ENCODE data around the gene REP15. TPM values are rescaled to one million over a fixed set of nuclear protein-coding genes. Genes with fewer than 3 reads are reported as not detected.

The REP15 gene
- total RNA-seq, 5 donors from 2014 or later (not counting 1 experiment from before 2014, with no cell fraction given), result 0.46 TPM; not detected in 4

DNA sequence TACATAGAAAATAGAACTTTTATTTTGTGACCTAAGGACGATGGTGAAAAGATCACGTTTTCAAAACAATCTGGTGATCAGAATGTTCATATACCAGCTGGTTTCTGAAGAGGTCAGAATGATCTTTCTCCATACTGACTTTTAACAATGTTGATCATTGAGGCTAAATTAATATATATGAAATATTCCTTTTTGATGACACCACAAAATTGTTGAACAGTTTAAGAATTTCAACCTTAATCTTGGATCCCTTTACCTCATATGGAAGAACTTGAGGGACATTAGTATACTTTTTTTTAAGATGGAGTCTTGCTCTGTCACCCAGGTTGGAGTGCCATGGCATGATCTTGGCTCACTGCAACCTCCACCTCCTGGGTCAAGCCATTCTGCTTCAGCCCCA, 2.8 kb upstream of the REP15 start:
- no peaks in the 10 kb centered on the region for H3K27me3 Mint-ChIP-seq
- H3K4me1 ChIP-seq (ENCODE audit: control insufficient read depth in 1 of 2, extremely low read depth in 1 of 2, insufficient read depth in 2 of 2, low read length in 2 of 2), result no peaks in the 10 kb centered on the region
- H3K36me3 ChIP-seq (ENCODE audit: control insufficient read depth in 2 of 2, extremely low read depth in 1 of 2, insufficient read depth in 1 of 2, low read length in 1 of 2), result no peaks in the 10 kb centered on the region
- no peak overlapping the region for H3K4me3 ChIP-seq (ENCODE audit: control insufficient read depth in 1 of 2, extremely low read depth in 1 of 2, low read length in 1 of 2)
- H3K4me3 Mint-ChIP-seq, result no peak overlapping the region
- no peak overlapping the region for H3K27ac Mint-ChIP-seq
- WGBS (ENCODE audit: insufficient coverage), result no CpG with 5 or more reads among the region's 2 CpGs
- ChIA-PET CTCF (no interaction called here), POLR2A (no interaction called here)
- no peaks in the 10 kb centered on the region for H3K9me3 Mint-ChIP-seq
- H3K9me3 ChIP-seq, result no peaks in the 10 kb centered on the region
- no peak overlapping the region for H3K27ac ChIP-seq (ENCODE audit: low read length)
- H3K4me1 Mint-ChIP-seq, result no peaks in the 10 kb centered on the region
- no peaks in the 10 kb centered on the region for H3K27me3 ChIP-seq (replicated peaks in 1 of 2; ENCODE audit: control insufficient read depth in 2 of 2, extremely low read depth in 1 of 2, insufficient read depth in 2 of 2, low read length in 1 of 2)
- peaks cover 26% of the 10 kb centered on the region for H3K36me3 Mint-ChIP-seq
- ATAC-seq (replicated peaks in 1 of 4) (no peak), DNase-seq (no peak)

DNA sequence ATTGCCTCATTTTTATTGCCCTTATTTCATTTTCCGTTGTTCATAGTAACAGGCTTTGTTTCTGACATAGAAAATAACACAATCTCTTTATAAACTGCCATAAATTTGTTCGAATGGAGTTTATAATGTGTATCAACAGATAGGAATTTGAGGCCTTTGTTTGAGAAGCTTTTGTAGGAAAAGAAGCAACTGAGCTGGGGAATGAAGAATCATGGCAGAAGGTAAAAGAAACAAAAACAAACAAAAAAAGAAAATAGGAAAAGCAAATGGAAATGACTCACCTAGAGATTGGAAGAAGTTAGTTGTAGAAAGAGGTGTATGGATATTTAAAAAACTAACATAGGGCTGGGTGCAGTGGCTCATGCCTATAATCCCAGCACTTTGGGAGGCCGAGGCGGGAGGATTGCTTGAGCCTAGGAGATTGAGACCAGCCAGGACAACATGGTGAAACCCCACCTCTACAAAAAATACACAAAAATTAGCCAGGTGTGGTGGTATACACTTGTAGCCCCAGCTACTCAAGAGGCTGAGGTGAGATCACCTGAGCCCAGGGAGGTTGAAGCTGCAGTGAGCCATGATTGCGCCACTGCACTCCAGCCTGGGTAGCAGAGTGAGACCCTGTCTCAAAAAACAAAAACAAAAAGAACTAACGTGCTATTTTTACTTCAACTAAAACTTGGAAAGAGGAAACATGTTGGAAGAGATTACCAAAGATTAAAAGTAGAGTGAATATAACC, 523 bp upstream of the REP15 start:
- Mint-ChIP-seq H3K27ac (no peak overlapping the region), H3K36me3 (peaks cover 11% of the 10 kb centered on the region), H3K27me3 (peaks cover 0 to 4% of the 10 kb centered on the region in 2 donors), H3K4me1 (no peaks in the 10 kb centered on the region), H3K4me3 (no peak overlapping the region), H3K9me3 (no peaks in the 10 kb centered on the region)
- DNase-seq (no peak), ATAC-seq (replicated peaks in 1 of 4) (no peak)
- Histone ChIP-seq H3K4me3 (ENCODE audit: control insufficient read depth in 1 of 2, extremely low read depth in 1 of 2, low read length in 1 of 2) (no peak overlapping the region), H3K9me3 (no peaks in the 10 kb centered on the region), H3K27ac (ENCODE audit: low read length) (no peak overlapping the region), H3K4me1 (ENCODE audit: control insufficient read depth in 1 of 2, extremely low read depth in 1 of 2, insufficient read depth in 2 of 2, low read length in 2 of 2) (no peaks in the 10 kb centered on the region), H3K27me3 (replicated peaks in 1 of 2; ENCODE audit: control insufficient read depth in 2 of 2, extremely low read depth in 1 of 2, insufficient read depth in 2 of 2, low read length in 1 of 2) (no peaks in the 10 kb centered on the region), H3K36me3 (ENCODE audit: control insufficient read depth in 2 of 2, extremely low read depth in 1 of 2, insufficient read depth in 1 of 2, low read length in 1 of 2) (no peaks in the 10 kb centered on the region)
- WGBS (ENCODE audit: insufficient coverage), result no CpG with 5 or more reads among the region's 6 CpGs
- ChIA-PET CTCF (no interaction called here), POLR2A (interaction anchor here in 1 of 2 donors (0.6 kb wide), 1 partner anchor 291 kb away, joined by 9 read pairs; no protein-coding TSS in a partner anchor)

DNA sequence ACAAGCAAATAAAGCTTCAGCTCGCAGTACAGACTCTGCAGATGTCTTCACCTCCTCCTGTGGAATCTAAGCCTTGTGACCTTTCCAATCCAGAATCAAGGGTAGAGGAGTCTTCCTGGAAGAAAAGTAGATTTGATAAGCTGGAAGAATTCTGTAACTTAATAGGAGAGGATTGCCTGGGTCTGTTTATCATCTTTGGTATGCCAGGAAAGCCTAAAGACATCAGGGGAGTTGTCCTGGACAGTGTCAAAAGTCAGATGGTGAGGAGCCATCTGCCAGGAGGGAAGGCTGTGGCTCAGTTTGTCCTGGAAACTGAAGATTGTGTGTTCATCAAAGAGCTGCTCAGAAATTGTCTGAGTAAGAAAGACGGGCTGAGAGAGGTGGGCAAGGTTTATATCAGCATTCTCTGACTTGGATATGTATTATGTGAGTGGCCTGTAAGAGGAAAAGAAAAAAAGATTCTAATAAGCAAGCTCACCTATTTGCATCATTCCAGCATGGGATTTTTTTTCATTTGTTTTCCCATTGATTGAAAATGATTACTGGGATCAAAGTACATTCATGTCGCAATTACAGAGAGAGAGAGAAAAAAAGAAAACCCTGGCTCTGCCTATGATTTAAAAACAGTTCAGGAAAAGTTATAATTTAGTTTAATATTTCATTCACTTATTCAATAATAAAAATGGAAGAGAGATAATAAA, 767 bp downstream of the REP15 start:
- DNase-seq (no peak), ATAC-seq (replicated peaks in 1 of 4) (no peak)
- Histone ChIP-seq H3K4me1 (ENCODE audit: control insufficient read depth in 1 of 2, extremely low read depth in 1 of 2, insufficient read depth in 2 of 2, low read length in 2 of 2) (no peaks in the 10 kb centered on the region), H3K27me3 (replicated peaks in 1 of 2; ENCODE audit: control insufficient read depth in 2 of 2, extremely low read depth in 1 of 2, insufficient read depth in 2 of 2, low read length in 1 of 2) (no peaks in the 10 kb centered on the region), H3K27ac (ENCODE audit: low read length) (no peak overlapping the region), H3K9me3 (no peaks in the 10 kb centered on the region), H3K36me3 (ENCODE audit: control insufficient read depth in 2 of 2, extremely low read depth in 1 of 2, insufficient read depth in 1 of 2, low read length in 1 of 2) (no peaks in the 10 kb centered on the region), H3K4me3 (ENCODE audit: control insufficient read depth in 1 of 2, extremely low read depth in 1 of 2, low read length in 1 of 2) (no peak overlapping the region)
- H3K27me3 Mint-ChIP-seq, result peaks cover 1 to 4% of the 10 kb centered on the region in 2 donors
- no peak overlapping the region for H3K4me3 Mint-ChIP-seq
- H3K4me1 Mint-ChIP-seq, result no peaks in the 10 kb centered on the region
- 83% methylated on average over 1 of the region's 3 CpGs for WGBS (ENCODE audit: insufficient coverage)
- H3K9me3 Mint-ChIP-seq, result no peaks in the 10 kb centered on the region
- ChIA-PET CTCF (interaction anchor here in 1 of 2 donors (0.6 kb wide), 1 partner anchor 17 kb away, joined by 3 read pairs; no protein-coding TSS in a partner anchor), POLR2A (interaction anchor here in 1 of 2 donors (0.6 kb wide), 1 partner anchor 200 kb away, joined by 6 read pairs; no protein-coding TSS in a partner anchor)
- peaks cover 6% of the 10 kb centered on the region for H3K36me3 Mint-ChIP-seq
- no peak overlapping the region for H3K27ac Mint-ChIP-seq

DNA sequence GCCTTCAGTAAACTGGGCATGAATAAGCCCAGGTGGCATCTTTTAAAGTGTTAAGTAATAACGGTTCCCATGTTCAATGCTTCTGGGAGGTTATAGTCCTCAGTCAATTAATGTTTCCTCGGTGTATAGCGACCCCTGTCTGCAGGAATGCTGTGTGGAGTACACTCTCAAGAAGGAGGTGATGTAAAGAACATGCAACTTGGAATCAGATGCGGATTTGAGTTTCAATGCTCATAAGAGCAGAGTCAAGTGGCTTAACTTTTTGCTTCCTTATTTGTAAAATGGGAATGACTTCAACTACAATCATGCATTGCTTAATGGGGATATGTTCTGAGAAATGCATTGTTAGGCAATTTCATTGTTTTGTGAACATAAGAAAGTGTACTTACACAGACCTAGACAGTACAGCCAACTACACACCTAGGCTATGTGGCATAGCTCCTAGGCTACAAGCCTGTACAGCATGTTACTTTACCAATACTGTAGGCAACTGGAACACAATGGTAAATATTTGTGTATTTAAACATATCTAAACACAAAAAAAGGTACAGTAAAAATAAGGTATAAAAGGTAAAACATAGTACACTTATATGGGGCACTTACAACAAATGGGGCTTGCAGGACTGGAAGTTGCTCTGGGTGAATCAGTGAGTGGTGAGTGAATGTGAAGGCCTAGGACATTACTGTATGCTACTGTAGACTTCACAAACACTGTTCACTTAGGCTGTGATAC, 7.6 kb downstream of the REP15 start:
- H3K27ac ChIP-seq (ENCODE audit: low read length), result no peak overlapping the region
- POLR2A ChIA-PET, result interaction anchor here (0.6 to 0.7 kb wide), 3 partner anchors 51 to 1851 kb away, joined by 4 to 7 read pairs (median 4); no protein-coding TSS in a partner anchor
- ATAC-seq (replicated peaks in 1 of 4) (peak; percentile 85 to 98 (median 94)), DNase-seq (peak in 34 of 35 experiments; percentile 32 to 79 (median 57))
- H3K36me3 Mint-ChIP-seq, result no peaks in the 10 kb centered on the region
- H3K4me3 ChIP-seq (ENCODE audit: control insufficient read depth in 1 of 2, extremely low read depth in 1 of 2, low read length in 1 of 2), result no peak overlapping the region
- no peaks in the 10 kb centered on the region for H3K4me1 ChIP-seq (ENCODE audit: control insufficient read depth in 1 of 2, extremely low read depth in 1 of 2, insufficient read depth in 2 of 2, low read length in 2 of 2)
- H3K27me3 Mint-ChIP-seq, result peaks cover 1 to 4% of the 10 kb centered on the region in 2 donors
- no peaks in the 10 kb centered on the region for H3K9me3 ChIP-seq
- H3K27me3 ChIP-seq (replicated peaks in 1 of 2; ENCODE audit: control insufficient read depth in 2 of 2, extremely low read depth in 1 of 2, insufficient read depth in 2 of 2, low read length in 1 of 2), result no peaks in the 10 kb centered on the region
- no peak overlapping the region for H3K27ac Mint-ChIP-seq
- H3K36me3 ChIP-seq (ENCODE audit: control insufficient read depth in 2 of 2, extremely low read depth in 1 of 2, insufficient read depth in 1 of 2, low read length in 1 of 2), result no peaks in the 10 kb centered on the region
- H3K4me1 Mint-ChIP-seq, result no peaks in the 10 kb centered on the region
- CTCF ChIA-PET, result interaction anchor here (0.6 to 1.7 kb wide), 3 partner anchors 51 to 417 kb away, joined by 4 to 6 read pairs (median 6); no protein-coding TSS in a partner anchor
- H3K9me3 Mint-ChIP-seq, result no peaks in the 10 kb centered on the region
- no CpG with 5 or more reads among the region's 4 CpGs for WGBS (ENCODE audit: insufficient coverage)
- H3K4me3 Mint-ChIP-seq, result no peak overlapping the region

DNA sequence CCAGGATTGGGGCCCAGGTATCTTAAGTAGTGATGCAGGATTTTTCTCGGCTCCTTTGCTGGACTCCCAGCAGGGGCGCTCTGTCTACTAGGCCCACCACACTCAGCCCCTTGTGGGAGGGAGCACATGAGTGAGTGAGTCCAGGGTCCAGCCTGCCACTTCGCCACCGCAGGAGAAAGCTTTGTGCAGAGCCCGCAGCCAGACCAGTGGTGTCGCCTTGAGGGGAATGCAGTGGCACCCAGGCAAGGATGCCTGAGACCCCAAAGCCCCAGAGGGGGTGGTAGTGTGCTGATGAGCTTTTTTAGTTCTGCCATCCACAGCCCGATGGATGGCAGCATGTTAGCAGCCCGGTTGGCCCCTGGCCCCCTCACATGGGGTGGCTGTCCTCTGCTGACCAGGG, 9.0 kb downstream of the REP15 start:
- 94% methylated on average over 6 of the region's 8 CpGs for WGBS (ENCODE audit: insufficient coverage)
- Histone ChIP-seq H3K27ac (ENCODE audit: low read length) (no peak overlapping the region), H3K27me3 (replicated peaks in 1 of 2; ENCODE audit: control insufficient read depth in 2 of 2, extremely low read depth in 1 of 2, insufficient read depth in 2 of 2, low read length in 1 of 2) (no peaks in the 10 kb centered on the region), H3K9me3 (no peaks in the 10 kb centered on the region), H3K36me3 (ENCODE audit: control insufficient read depth in 2 of 2, extremely low read depth in 1 of 2, insufficient read depth in 1 of 2, low read length in 1 of 2) (no peaks in the 10 kb centered on the region), H3K4me3 (ENCODE audit: control insufficient read depth in 1 of 2, extremely low read depth in 1 of 2, low read length in 1 of 2) (no peak overlapping the region), H3K4me1 (ENCODE audit: control insufficient read depth in 1 of 2, extremely low read depth in 1 of 2, insufficient read depth in 2 of 2, low read length in 2 of 2) (peaks cover 0 to 5% of the 10 kb centered on the region in 2 experiments)
- DNase-seq, result no peak
- ChIA-PET POLR2A (interaction anchor here in 1 of 2 donors (0.7 kb wide), 1 partner anchor 49 kb away, joined by 3 read pairs; no protein-coding TSS in a partner anchor), CTCF (interaction anchor here in 1 of 2 donors (0.6 to 1.7 kb wide), 3 partner anchors 32 to 266 kb away, joined by 3 to 6 read pairs (median 3); no protein-coding TSS in a partner anchor)
- H3K27me3 Mint-ChIP-seq, result peaks cover 1 to 2% of the 10 kb centered on the region in 2 donors
- no peak overlapping the region for H3K4me3 Mint-ChIP-seq
- H3K4me1 Mint-ChIP-seq, result peaks cover 4 to 5% (median 4%) of the 10 kb centered on the region in 3 donors
- H3K27ac Mint-ChIP-seq, result no peak overlapping the region
- H3K36me3 Mint-ChIP-seq, result no peaks in the 10 kb centered on the region
- H3K9me3 Mint-ChIP-seq, result no peaks in the 10 kb centered on the region
- ATAC-seq (replicated peaks in 1 of 4), result no peak

DNA sequence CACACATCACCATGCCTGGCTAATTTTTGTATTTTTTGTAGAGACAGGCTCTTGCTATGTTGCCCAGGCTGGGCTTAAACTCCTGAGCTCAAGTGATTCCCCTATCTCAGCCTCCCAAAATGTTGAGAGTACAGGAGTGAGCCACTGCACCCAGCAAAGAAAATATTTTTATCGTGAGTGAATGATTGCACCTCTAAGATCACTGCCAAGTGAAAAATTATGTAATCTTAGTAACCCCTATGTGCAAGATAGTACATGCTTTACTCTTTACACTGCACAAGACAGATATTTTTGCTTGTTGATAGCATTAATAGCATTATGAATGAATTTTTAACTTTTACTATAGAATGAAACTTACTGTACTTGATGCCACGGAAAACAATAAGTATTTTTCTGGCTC, 11.0 kb downstream of the REP15 start:
- ATAC-seq (replicated peaks in 1 of 4), result no peak
- H3K9me3 ChIP-seq, result no peaks in the 10 kb centered on the region
- no peaks in the 10 kb centered on the region for H3K36me3 ChIP-seq (ENCODE audit: control insufficient read depth in 2 of 2, extremely low read depth in 1 of 2, insufficient read depth in 1 of 2, low read length in 1 of 2)
- H3K4me3 ChIP-seq (ENCODE audit: control insufficient read depth in 1 of 2, extremely low read depth in 1 of 2, low read length in 1 of 2), result no peak overlapping the region
- H3K4me1 Mint-ChIP-seq, result peaks cover 17 to 22% (median 22%) of the 10 kb centered on the region in 3 donors
- POLR2A ChIA-PET, result no interaction called here
- H3K27me3 ChIP-seq (replicated peaks in 1 of 2; ENCODE audit: control insufficient read depth in 2 of 2, extremely low read depth in 1 of 2, insufficient read depth in 2 of 2, low read length in 1 of 2), result no peaks in the 10 kb centered on the region
- peaks cover 5 to 13% of the 10 kb centered on the region in 2 experiments for H3K4me1 ChIP-seq (ENCODE audit: control insufficient read depth in 1 of 2, extremely low read depth in 1 of 2, insufficient read depth in 2 of 2, low read length in 2 of 2)
- H3K4me3 Mint-ChIP-seq, result no peak overlapping the region
- no peak overlapping the region for H3K27ac ChIP-seq (ENCODE audit: low read length)
- H3K9me3 Mint-ChIP-seq, result no peaks in the 10 kb centered on the region
- no peak for DNase-seq
- H3K27ac Mint-ChIP-seq, result no peak overlapping the region
- CTCF ChIA-PET, result no interaction called here
- no CpG with 5 or more reads among the region's 2 CpGs for WGBS (ENCODE audit: insufficient coverage)
- H3K27me3 Mint-ChIP-seq, result no peaks in the 10 kb centered on the region
- H3K36me3 Mint-ChIP-seq, result no peaks in the 10 kb centered on the region

Measured in T-cell (primary cell).